MM.1S (cell line): Measurements from ENCODE around the gene SOCS2.

ENCODE experiments used
- CTCF ChIP-seq: fragments of 300-600 bp; sonication (generic); IDR thresholded peaks from 2 replicates; pipeline ENCODE4 v1.5.1; 2016; ENCODE audit warnings: antibody characterized with exemption, low read length, mixed read lengths
- EZH2 ChIP-seq: fragments of 300-600 bp; sonication (generic); optimal IDR thresholded peaks from 2 replicates; pipeline ENCODE3; 2017; ENCODE audit warnings: low read depth, mild to moderate bottlenecking, antibody characterized with exemption, low read length, mixed read lengths
- EZH2phosphoT487 ChIP-seq: fragments of 300-600 bp; sonication (generic); IDR thresholded peaks from 2 replicates; pipeline ENCODE4 v1.6.1; 2018; ENCODE audit warnings: antibody characterized with exemption, low read length

- no peak for TF ChIP-seq CTCF
- no peak for TF ChIP-seq EZH2
- TF ChIP-seq EZH2phosphoT487, result no peak
Observed at GRCh38 chr12:93540466-93540865, 32.0 kb upstream of the SOCS2 start.
